NCI-H187 treated with DMSO at 0.1 percent for 48 hours (cell line): ENCODE results near the gene UBAP1.
A peak's percentile ranks its signal among the peaks of the same experiment; 100 is the strongest.
"Not testable (repeated sequence)": the region's sequence is repeated elsewhere in the genome, so short reads cannot be mapped to it uniquely, and the experiment has no call there.

Source experiments
- DNase-seq: peaks from one replicate; lab custom pipeline; 2025; lab: John Stamatoyannopoulos, UW

The UBAP1 gene

GRCh38 chr9:34262971-34263370, 84.1 kb downstream of the UBAP1 start:
- no peak for DNase-seq

GRCh38 chr9:34267660-34268059, 88.8 kb downstream of the UBAP1 start:
- DNase-seq, result no peak

GRCh38 chr9:34271265-34272006, 92.6 kb downstream of the UBAP1 start:
- DNase-seq, result no peak

- no peak for DNase-seq
Measured at GRCh38 chr9:34272101-34272541, 93.3 kb downstream of the UBAP1 start.

GRCh38 chr9:34273588-34273987, 94.7 kb downstream of the UBAP1 start:
- DNase-seq, result not testable (repeated sequence)

- DNase-seq, result no peak
Measured at GRCh38 chr9:34275811-34276210, 97.0 kb downstream of the UBAP1 start.

- no peak for DNase-seq
Measured at GRCh38 chr9:34276772-34277171, 97.9 kb downstream of the UBAP1 start.

GRCh38 chr9:34279411-34279810, 100.6 kb downstream of the UBAP1 start:
- DNase-seq, result peak; percentile 45

GRCh38 chr9:34282096-34282495, 103.3 kb downstream of the UBAP1 start:
- DNase-seq, result no peak

- no peak for DNase-seq
Measured at GRCh38 chr9:34289159-34289558, 110.3 kb downstream of the UBAP1 start.

GRCh38 chr9:34291023-34291422, 112.2 kb downstream of the UBAP1 start:
- DNase-seq, result no peak

GRCh38 chr9:34291423-34291822, 112.6 kb downstream of the UBAP1 start:
- no peak for DNase-seq

GRCh38 chr9:34292552-34292951, 113.7 kb downstream of the UBAP1 start:
- no peak for DNase-seq

- not testable (repeated sequence) for DNase-seq
Measured at GRCh38 chr9:34301064-34301463, 122.2 kb downstream of the UBAP1 start.
